K562 (cell line): Measurements from ENCODE around the gene MDP1. TPM values are rescaled to one million over a fixed set of nuclear protein-coding genes. Genes with fewer than 3 reads are reported as not detected.

Experiments
- CHD7 ChIP-seq: fragments of 200-600 bp; sonication (generic); IDR thresholded peaks from one replicate; pipeline ENCODE4 v1.6.1; 2012; ENCODE audit warnings: mild to moderate bottlenecking, low read depth, low read length, inconsistent platforms
- ELF1 ChIP-seq: fragments of 200-800 bp; sonication (Bioruptor generic); IDR thresholded peaks from 2 replicates; pipeline ENCODE4 v1.6.1; 2016; ENCODE audit warnings: missing genetic modification characterization, missing compliant biosample characterization
- ELF2 ChIP-seq: fragments of 250-450 bp; sonication (Bioruptor Pico); IDR thresholded peaks from 2 replicates; pipeline ENCODE4 v1.5.0; 2021; ENCODE audit warnings: mild to moderate bottlenecking
- HNRNPUL1 ChIP-seq: fragments of 200-400 bp; formaldehyde crosslinking; IDR thresholded peaks from 2 replicates; pipeline ENCODE4 v1.6.1; 2017; ENCODE audit warnings: low read length
- IRF2 ChIP-seq: sonication (generic); formaldehyde crosslinking; IDR thresholded peaks from 2 replicates; pipeline ENCODE4 v1.8.1; 2022; ENCODE audit warnings: mild to moderate bottlenecking, missing genetic modification reagents
- KDM1A ChIP-seq, 2 experiments: fragments of 450-650 bp; IDR thresholded peaks; 2 replicates each; pipeline ENCODE4 v1.6.1; 2016; ENCODE audit warnings: mild to moderate bottlenecking in 2 of 2
- SMC3 ChIP-seq: conservative IDR thresholded peaks from 2 replicates; pipeline ENCODE4 v1.6.1; 2011; ENCODE audit warnings: low read depth, low read length, improper control_type of control experiment; ENCODE audit not compliant: insufficient read depth
- TAF15 ChIP-seq: fragments of 200-400 bp; formaldehyde crosslinking; IDR thresholded peaks from 2 replicates; pipeline ENCODE4 v1.6.1; 2017; ENCODE audit warnings: mild to moderate bottlenecking, low read depth, low read length, moderate library complexity
- TGIF2 ChIP-seq: sonication (generic); formaldehyde crosslinking; IDR thresholded peaks from 2 replicates; pipeline ENCODE4 v1.8.1; 2022; ENCODE audit warnings: mild to moderate bottlenecking, missing genetic modification reagents, moderate library complexity
- ZBTB2 ChIP-seq: fragments of 450-650 bp; IDR thresholded peaks from 2 replicates; pipeline ENCODE4 v1.6.1; 2016; ENCODE audit warnings: antibody characterized with exemption
- ZBTB8A ChIP-seq: fragments of 450-650 bp; IDR thresholded peaks from 2 replicates; pipeline ENCODE4 v1.6.1; 2018; ENCODE audit warnings: mild to moderate bottlenecking, moderate library complexity; ENCODE audit not compliant: partially characterized antibody
- ZC3H4 ChIP-seq: sonication (generic); formaldehyde crosslinking; IDR thresholded peaks from 2 replicates; pipeline ENCODE4 v1.9.0; 2021; ENCODE audit warnings: missing genetic modification reagents, borderline replicate concordance
- ZNF280B ChIP-seq: fragments of 250-450 bp; sonication (Bioruptor Pico); IDR thresholded peaks from 2 replicates; pipeline ENCODE4 v1.5.1; 2021; ENCODE audit warnings: mild to moderate bottlenecking
- polyA plus RNA-seq, 8 experiments: library from polyadenylated mRNA; depleted of rRNA in 4 of 8; stranded (reverse) in 5 of 8; unstranded in 3 of 8; fragments of >200 nt; fragmentation: Nextera tagmentation in 2 of 8; fragmentation: Illumina TruSeq in 1 of 8; extraction: Ambion mirVana in 2 of 8; extraction: Trizol in 1 of 8; gene quantifications; 2 replicates each; pipeline versions ENCODE4 v1.2.1 to v1.2.3, GENCODE V29; 2011 to 2014; ENCODE audit warnings: inconsistent platforms in 1 of 8, missing spikeins in 1 of 8
- total RNA-seq, 7 experiments: library from RNA; depleted of rRNA in 6 of 7; stranded (reverse); fragments of >200 nt in 6 of 7; fragmentation: Illumina TruSeq in 2 of 7; extraction: Trizol in 2 of 7; gene quantifications; 2 replicates each; pipeline versions ENCODE4 v1.2.1 to v1.2.3, GENCODE V29; 2011 to 2021; ENCODE audit warnings: low replicate concordance in 1 of 7

MDP1 gene
- total and polyA plus RNA-seq, 9 of the 15 experiments (the other 6 are each of a cell fraction or from before 2014, with no cell fraction given) = 2.7 to 29.6 (median 11.0) TPM

GRCh38 chr14:24195186-24196070 is 20.4 kb downstream of the MDP1 start, which contains the start of gene TM9SF1 (continued):
- no peak for TF ChIP-seq CHD7
- peak; percentile 68; the same call in 1 of the 2 replicates for TF ChIP-seq TGIF2 (CRISPR knock-in tag)
- no peak for TF ChIP-seq ZBTB8A
- peak; percentile 99 for TF ChIP-seq ELF2 (CRISPR knock-in tag)
- TF ChIP-seq KDM1A (IDR thresholded peaks at IDR 0.05) = no peak
- TF ChIP-seq ZC3H4 (CRISPR knock-in tag) = no peak
- no peak for TF ChIP-seq HNRNPUL1
- TF ChIP-seq ZBTB2 = no peak
- 0 out of 2 replicates have a peak, but pooled peaks have one; percentile 3 for TF ChIP-seq SMC3
- TF ChIP-seq TAF15 = no peak
- peak; percentile 100 for TF ChIP-seq ELF1 (tag)
- no peak for TF ChIP-seq ZNF280B (CRISPR knock-in tag)
- TF ChIP-seq IRF2 (CRISPR knock-in tag) = no peak
